GM19099 (cell line): ENCODE data around the gene OR11A1.

Experiments used
- POLR2A ChIP-seq: IDR thresholded peaks from 3 replicates; pipeline ENCODE4 v1.6.1; 2011; ENCODE audit warnings: low read depth; ENCODE audit not compliant: insufficient read length; ENCODE audit errors: extremely low read depth

OR11A1 gene

GRCh38 chr6:29489286-29489685 is 32.4 kb upstream of the OR11A1 start:
- no peak for TF ChIP-seq POLR2A

GRCh38 chr6:29488874-29489273 is 32.0 kb upstream of the OR11A1 start:
- no peak for TF ChIP-seq POLR2A

- TF ChIP-seq POLR2A, result no peak
Observed at GRCh38 chr6:29487660-29488059, 30.8 kb upstream of the OR11A1 start, which contains the start of gene MAS1L. TSS of gene MAS1L (minus strand) at chr6:29487956. CDS start at chr6:29487902, 54 bp downstream.

- no peak for TF ChIP-seq POLR2A
Observed at GRCh38 chr6:29487131-29487530, 30.3 kb upstream of the OR11A1 start.

- no peak for TF ChIP-seq POLR2A
Observed at GRCh38 chr6:29486577-29486976, 29.7 kb upstream of the OR11A1 start.

- no peak for TF ChIP-seq POLR2A
Observed at GRCh38 chr6:29483735-29484134, 26.9 kb upstream of the OR11A1 start.

- no peak for TF ChIP-seq POLR2A
Observed at GRCh38 chr6:29483186-29483585, 26.3 kb upstream of the OR11A1 start.

GRCh38 chr6:29479560-29479959 is 22.7 kb upstream of the OR11A1 start:
- no peak for TF ChIP-seq POLR2A

GRCh38 chr6:29478740-29479139 is 21.9 kb upstream of the OR11A1 start:
- no peak for TF ChIP-seq POLR2A

- TF ChIP-seq POLR2A, result no peak
Observed at GRCh38 chr6:29477923-29478450, 21.1 kb upstream of the OR11A1 start.

- no peak for TF ChIP-seq POLR2A
Observed at GRCh38 chr6:29474996-29475395, 18.1 kb upstream of the OR11A1 start.

GRCh38 chr6:29466241-29466640 is 9.4 kb upstream of the OR11A1 start:
- TF ChIP-seq POLR2A, result no peak

GRCh38 chr6:29465801-29466200 is 8.9 kb upstream of the OR11A1 start:
- TF ChIP-seq POLR2A, result no peak

GRCh38 chr6:29465279-29465678 is 8.4 kb upstream of the OR11A1 start:
- no peak for TF ChIP-seq POLR2A

GRCh38 chr6:29462022-29462421 is 5.2 kb upstream of the OR11A1 start:
- no peak for TF ChIP-seq POLR2A

- TF ChIP-seq POLR2A, result no peak
Observed at GRCh38 chr6:29461021-29461814, 4.3 kb upstream of the OR11A1 start.
